HG03039 (cell line): ENCODE measurements around the gene TSPAN11.
A peak's percentile ranks its signal among the peaks of the same experiment; 100 is the strongest.
"Not testable (repeated sequence)": the region's sequence is repeated elsewhere in the genome, so short reads cannot be mapped to it uniquely, and the experiment has no call there.

Source experiments
- ATAC-seq: cut with Tn5 transposase; IDR thresholded peaks from one replicate; pipeline ENCODE4 v1.9.1; 2021; ENCODE audit warnings: mild to moderate bottlenecking, moderate library complexity; ENCODE audit not compliant: unreplicated experiment

Gene TSPAN11, protein sequence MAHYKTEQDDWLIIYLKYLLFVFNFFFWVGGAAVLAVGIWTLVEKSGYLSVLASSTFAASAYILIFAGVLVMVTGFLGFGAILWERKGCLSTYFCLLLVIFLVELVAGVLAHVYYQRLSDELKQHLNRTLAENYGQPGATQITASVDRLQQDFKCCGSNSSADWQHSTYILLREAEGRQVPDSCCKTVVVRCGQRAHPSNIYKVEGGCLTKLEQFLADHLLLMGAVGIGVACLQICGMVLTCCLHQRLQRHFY

DNA sequence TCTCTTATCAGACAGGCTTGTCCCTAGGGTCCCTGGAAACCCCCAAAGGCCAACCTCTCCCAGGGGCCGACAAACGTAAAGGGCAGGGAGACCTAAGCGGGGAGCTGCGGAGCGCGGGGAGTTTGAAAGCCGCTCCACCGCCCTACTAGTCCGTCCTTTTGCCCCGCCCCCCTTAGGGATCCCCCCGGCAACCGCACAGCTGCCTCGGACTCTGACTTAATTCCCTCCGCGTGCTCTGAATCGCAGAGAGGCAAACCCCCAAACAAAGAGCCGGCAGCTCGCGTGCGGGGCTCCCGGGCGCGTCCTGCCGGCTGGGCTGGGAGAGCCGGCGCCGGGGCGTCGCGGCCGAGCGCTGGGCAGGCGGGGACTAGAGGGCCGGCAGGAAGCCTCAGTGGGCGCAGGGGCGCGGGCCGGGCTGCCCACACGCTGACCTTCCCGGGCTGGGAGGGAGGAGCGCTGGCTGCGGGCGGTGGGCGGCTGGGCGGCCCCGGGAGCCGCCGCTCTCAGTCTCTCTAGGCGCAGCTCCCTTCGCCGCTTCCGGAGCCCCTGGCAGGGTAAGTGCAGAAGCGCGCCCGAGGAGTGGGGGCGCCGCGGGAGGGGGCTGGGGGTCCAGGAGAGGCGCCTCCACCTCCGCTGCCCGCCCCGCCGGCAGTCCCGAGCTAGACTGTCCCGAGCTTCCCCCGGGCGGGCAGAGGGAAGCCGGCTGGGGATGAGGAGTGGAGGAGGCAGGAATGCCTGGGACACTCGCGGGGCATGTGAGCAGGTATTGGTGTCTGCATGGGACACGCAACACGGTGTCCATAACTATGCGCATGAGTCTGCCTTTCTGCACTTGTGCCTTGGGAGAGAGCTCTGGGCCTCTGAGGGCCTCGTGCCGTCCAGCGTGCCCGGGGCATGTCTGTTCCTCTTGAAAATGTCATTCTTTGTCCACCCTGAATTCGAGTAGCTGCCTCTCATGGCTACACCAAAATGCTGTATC is at the start of gene TSPAN11:
Gene TSPAN11, plus strand, starts transcription at position 506 of the 979 bp plus-strand sequence. CDS start 27,244 bp downstream, outside the sequence.
- ATAC-seq = no peak

DNA sequence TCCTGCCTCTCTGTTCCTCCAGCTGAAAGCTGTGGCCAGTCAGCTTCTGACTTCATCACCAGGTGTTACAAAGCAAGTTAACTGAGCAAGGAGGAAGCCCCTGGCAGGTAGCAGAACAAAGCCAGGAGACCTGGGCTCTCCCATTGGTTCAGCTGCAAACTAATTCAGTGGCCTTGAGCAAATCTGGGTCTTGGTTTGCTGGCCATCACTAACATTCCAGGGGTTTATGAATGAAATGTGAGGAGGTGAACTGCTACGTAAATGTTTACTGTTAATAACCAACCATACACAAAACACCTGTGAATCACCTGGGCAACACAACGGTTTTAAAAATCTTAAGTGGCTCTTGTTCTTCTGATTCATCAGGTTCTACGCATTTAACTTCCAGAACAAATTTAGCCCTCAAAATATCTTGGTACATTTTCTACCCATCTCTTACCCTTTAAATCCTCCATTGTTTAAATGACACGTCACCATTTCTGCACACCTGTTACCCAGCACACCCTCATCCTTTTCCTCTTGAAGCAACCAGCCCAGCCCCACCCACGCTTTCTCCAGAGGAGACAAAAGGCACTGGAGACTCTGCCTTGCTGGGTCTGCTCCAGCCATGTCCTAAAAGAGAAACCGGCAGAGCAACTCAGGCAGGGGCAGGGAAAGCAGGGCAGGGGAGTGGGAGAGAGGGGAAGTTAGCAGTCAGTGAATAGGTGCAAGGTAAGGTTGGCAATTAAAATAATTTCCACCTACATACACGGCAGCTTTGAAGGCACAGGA is 49.3 kb upstream of the TSPAN11 start:
- ATAC-seq = no peak

DNA sequence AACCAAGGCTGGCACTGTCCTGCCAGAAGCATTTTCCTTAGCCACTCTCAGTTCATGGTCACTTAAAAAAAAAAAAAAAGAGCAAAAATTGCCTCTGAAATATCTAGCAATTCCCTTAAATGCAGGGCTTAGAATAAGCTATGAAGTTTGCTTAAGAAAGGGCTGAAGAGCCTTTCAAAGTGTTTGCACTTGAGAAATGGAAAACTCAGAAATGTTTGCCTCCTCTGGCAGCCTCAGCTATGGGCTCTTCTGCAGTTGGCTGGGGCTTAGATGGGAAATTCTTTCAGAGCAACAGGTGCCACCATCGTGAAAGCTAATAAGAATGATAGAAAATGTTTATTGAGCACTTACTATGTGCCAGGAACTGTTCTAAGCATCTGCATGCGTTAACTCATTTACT is 48.5 kb upstream of the TSPAN11 start:
- ATAC-seq = no peak

DNA sequence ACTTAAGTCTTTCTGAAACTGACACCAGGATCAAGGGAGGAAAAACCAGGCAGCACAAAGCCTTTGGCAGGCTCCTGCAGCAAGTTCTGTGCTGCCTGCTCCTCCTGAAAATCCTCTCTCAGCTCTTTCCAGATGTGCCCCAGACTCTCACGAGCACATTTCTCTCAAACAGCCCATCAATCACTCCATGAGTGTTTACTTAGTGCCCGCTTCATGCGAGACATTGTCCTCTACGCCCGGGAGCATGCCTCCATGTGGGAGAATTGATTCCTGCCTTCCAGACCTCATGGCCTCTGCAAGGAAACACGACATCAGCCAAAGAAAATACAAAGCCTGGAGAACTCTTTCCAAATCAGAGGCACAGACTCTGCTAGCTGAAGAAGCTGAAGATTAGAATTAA is 46.5 kb upstream of the TSPAN11 start:
- no peak for ATAC-seq

DNA sequence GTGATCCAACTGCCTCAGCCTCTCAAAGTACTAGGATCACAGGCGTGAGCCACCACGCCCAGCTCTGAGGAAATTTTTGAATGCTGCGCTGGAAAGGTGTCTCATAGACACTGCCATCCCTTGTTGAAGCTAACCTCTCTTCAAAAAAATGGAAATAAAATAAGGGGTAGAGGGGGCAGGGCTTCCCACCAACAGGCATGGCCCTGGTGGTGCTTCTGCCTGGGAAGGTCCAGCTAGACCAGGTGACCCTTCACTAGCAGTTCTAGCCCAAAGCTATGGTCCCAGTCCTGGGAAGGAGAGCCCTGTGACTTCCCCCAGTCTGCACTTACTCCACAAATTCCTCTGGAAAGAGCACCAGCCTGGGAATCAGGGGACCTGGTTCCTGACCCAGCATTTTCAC is 45.7 kb upstream of the TSPAN11 start:
- no peak for ATAC-seq

DNA sequence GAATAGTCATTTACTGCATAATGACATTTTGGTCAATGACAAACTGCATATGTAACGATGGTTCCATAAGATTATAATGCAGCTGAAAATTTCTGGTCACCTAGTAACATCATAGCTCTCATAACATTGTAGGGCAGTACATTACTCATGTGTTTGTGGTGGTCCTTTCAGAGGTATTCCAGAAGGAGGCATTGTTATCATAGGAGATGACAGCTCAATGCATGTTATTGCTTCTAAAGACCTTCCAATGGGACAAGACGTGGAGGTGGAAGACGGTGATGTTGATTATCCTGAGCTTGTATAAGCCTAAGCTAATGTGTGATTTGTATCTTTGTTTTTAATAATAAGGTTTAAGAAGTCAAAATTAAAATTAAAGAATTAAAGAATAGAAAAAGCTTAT is 43.8 kb upstream of the TSPAN11 start:
- ATAC-seq = no peak

DNA sequence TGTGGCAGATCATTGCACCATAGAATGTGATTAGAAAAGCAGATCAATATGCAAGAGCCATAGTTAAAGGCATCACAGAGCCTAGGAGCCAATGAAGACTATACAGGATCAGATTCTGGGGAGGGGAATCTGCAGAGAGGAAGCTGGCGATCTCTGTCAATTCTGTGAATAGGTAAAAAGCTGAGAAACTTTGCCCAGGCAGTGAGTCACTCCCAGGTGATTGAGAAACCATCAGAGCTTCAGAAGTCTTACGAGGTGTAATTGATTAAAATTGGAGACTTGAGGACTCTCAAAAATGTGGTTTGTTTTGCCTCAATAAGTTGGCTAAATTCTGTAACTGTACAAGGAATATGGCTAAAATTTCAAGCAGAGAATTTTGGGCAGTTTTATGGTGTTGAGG is 41.7 kb upstream of the TSPAN11 start:
- no peak for ATAC-seq

DNA sequence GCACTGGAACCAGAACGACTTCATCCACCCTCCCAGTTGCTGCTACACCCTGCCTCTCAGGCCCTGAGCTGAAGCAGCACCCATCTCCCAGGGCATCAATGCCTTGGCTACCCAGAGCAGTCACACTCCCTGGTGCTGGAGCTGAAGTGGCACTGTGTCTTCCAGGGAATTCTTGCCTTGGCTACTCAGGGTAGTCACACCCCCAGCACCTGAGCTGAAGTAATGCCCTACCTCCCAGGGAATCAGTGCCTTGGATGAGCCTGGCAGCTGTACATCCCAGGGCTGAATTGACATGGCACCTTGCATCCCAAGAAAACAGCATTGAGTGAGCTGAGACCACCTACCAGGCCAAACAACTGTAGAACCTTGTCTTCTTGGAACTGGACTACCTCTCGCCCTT is 41.2 kb upstream of the TSPAN11 start:
- no peak for ATAC-seq

DNA sequence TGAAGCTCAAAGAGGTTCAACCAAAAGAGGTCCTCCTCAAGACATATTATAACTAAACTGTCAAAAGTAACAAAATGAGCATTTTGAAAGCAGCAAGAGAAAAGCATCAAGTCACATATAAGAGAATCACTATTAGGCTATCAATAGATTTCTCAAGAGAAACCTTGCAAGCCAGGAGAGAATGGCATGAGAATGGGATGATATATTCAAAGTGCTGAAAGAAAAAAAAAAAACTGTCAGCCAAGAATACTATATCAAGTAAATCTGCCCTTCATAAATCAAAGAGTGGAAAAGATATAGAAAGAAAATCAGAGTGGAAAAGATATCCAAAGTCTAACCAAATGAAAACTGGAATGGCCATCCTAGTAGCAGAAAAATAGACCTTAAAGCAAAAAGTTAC is 39.3 kb upstream of the TSPAN11 start:
- ATAC-seq = no peak

DNA sequence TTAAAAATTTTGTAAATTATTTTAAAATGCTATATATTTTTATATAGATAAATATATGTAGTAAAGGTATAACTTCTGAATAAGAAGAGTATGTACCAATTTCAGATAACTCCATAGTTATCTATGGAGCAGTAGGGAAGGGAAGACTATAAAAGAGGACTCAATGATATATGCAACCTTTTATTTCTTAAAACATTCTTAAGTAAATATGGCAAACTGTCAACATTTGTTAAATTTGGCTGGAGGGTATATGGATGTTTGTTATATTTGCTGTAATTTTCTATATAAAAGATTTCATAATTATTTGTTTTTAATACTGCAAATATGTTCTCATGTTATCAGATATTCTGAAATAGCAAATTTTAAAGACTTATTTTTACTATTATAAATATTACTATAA is 38.3 kb upstream of the TSPAN11 start:
- ATAC-seq = no peak

DNA sequence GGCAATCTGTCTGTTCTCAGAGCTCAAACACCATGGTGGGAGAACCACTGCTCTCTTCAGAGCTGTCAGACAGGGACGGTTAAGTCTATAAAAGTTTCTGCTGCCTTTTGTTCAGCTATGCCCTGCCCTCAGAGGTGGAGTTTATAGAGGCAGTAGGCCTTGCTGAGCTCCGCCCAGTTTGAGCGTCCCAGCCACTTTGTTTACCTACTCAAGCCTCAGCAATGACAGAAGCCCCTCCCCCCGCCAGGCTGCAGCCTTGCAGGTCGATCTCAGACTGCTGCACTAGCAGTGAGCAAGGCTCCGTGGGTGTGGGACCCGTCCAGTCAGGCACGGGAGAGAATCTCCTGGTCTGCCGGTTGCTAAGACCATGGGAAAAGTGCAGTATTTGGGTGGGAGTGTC is 32.0 kb upstream of the TSPAN11 start:
- not testable (repeated sequence) for ATAC-seq

DNA sequence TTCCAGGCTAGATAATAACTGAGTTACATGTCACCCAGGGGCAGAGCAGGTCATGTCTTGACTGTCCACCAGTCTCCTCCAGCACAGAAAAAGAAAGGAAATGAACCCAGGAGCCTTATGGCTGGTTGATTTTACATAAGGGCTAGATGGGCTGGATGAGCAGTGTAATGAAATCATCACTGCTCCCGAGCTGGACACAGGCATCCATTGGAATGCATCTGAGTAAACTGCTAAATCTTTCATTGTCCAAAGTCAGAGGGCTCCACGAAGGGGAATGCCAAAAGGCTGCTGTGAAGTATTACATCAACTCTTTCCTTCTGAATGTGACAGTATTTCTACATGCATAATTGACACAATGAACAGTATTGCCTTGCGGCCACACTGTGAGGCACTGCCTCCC is 30.1 kb upstream of the TSPAN11 start:
- no peak for ATAC-seq

DNA sequence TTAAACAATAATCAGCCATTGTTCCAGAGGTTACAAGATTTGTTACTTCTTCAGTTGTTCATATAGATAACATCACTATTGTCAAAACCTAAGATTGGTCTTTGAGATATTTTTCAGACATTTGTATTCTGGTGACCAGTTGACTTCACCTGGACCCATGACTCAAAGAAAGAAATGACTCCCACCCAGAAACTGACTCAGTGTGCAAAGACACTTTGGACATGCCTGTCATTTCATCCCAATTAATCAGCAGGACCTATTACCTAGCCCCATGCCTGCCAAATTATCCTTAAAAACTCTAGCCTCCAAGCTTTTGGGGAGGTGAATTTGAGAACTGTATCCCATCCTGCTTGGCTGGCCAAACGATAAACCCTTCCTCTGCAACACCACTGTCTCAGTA is 27.7 kb upstream of the TSPAN11 start:
- no peak for ATAC-seq

DNA sequence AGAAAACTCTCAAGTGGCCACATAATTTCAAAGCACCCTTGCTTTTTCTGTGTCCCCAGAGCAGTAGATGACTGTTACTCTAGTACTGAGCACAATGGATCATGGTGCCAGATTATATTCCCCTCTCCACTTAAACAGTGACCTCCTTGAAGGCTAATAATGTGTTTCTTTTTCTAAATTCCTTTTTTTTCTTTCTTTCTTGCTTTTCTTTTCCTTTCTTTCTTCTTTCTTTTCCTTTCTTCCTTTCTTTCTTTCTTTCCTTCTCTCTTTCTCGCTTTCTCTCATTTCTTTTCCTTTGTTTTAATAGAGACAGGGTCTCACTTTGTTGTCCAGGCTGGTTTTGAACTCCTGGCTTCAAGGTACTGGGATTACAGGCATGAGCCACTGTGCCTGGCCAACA is 26.2 kb upstream of the TSPAN11 start:
- no peak for ATAC-seq

DNA sequence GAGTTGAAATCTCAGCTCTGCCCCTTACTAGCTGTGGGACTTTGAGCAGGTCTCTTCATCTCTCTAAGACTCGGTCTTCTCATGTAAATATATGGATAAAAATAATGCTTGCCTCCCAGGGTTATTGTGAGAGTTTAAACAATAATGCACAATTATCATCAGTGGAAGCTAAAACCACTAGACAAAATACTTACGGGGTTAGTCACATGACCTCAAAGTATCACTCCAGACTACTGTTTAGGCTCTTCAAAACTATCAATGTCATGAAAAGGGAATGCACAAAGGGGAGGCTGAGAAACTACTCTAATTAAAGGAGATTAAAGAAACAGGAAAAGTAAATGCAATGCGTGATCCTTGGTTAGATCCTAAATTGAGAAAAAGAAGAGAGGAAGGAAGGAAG is 24.5 kb upstream of the TSPAN11 start:
- no peak for ATAC-seq

DNA sequence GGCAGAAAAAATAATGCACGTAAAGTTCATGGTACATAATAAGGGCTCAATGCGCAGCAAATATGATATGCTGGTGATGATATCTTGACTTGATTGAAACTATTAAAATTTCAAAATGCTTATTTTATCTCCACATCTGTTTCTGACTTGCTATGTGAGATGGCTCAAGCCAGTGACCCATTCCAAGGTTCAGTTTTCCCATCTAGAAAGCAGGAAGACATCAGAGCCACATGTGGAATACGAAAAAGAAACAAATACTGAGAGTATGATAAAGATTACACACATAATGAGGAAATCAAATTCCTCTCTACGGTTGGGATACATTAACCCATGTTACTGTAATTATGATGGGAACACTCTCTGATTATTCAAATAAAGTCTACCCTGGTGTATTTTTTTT is 24.0 kb upstream of the TSPAN11 start:
- ATAC-seq = no peak

DNA sequence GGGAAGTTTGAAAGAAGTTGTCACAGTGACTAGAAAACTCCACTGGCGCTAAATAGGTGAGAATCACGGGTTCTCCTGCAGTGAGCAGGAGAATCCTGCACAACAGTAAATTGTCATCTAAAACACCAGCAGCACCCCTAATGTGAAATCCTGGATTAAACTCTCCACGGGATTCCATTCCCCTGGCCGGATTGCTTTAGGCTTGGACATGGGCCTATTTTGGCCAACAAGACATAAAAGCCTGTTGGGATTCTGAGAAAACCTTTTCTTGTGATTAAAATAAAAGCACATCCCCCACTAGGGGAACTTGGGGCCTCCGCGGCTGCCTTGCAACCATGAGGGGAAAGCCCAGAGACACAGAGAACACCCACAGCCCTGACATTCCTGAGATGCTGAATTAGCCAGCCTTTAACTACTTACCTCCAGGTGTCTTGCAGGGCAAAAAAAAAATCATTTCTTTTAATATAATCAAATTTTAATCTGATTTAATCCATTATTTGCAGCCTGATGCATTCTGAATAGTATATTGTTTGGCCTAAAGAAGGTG is 21.0 kb upstream of the TSPAN11 start:
- peak; percentile 72 for ATAC-seq

DNA sequence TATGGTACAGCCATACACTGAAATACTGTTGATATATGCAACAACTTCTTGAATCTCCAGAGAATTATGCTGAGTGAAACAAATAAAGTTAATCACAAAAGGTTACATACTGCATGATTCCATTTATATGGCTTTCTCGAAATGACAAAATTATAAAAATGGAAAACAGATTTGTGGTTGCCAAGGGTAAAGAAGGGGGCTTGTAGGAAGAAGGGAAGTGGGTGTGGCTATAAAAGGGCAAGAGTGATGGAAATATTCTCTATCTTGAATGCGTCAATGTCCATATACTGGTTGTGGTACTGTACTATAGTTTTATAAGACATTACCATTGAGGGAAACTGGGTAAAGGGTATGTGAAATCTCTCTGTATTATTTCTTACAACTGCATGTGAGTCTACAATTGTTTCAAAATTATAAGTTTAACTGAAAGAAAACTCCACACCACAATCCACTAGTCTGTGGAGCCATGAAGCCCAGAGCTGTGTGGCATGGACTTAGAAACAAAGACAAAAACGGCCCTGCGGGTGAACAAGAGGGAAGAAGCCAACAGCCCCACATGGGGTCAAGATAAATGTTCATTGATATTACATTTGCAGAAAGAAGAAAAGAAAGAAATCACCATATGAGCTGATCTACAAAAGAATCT is 18.3 kb upstream of the TSPAN11 start:
- ATAC-seq = no peak

DNA sequence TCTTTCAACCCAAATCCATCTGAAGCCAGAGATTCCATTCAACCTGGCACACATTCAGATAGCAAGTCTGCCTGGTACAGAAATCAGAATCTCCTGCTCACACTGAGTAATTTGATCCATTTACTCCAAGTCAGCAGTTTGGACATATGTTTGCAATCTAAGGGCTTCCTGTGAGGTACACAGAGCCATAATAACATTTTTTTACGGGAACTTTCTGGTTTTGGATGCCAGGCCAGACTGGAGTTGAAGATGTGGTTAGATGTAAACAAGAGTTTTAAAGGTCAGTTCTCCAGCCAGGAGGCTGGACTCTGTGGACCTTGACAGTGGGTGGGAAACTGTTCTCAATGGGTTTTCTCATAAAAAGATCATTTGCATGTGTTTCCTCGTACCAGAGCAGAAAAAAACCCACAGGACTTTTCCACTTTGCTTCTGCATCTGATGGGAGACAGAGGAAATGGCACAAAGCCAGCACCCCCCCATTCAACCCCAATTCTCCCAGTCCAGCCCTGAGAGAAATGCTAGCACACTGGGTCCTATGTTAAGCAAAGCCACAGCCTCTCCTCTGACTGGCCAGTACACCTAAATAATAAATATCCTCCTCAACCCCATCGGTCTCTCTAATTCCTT is 17.7 kb upstream of the TSPAN11 start:
- ATAC-seq = no peak

DNA sequence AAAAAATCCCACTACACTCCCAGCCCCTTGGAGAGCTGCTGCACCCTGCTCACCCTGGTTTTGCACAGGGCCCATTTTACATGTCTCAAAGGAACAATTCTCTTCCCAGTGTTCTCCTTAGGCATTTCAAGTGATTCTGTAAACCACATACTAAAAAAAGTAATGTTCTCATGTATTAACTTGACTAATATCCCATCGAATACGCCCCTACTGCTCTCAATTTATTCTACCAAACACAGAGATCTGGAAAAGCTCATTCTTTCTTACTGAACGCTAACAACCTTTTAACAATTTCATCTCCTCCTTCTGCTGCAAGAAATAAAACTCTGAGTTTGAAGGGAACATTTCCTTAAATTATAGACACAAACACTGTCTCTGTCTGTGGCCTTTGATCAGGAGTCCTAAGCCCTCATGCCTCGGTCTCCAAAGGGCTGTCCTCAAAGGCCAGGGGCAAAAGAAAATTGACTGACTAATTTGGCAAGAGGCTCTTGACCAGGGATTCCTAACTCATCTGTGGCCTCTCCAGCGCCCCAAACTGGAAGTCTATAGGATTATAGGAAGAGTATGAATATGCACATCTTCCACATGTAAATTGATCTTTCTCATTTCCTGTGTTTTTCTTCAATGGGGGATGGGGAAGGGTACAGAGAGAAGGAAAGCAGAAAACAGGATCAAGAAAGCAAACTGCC is 17.1 kb upstream of the TSPAN11 start:
- ATAC-seq = no peak
